Subcutaneous abdominal adipose tissue (tissue), 5 donors: ENCODE results near the gene LMBRD1.
"Not testable (repeated sequence)": the region's sequence is repeated elsewhere in the genome, so short reads cannot be mapped to it uniquely, and the experiment has no call there.

Experiments used
- H3K27ac ChIP-seq: one replicate; pipeline ENCODE4 v1.7.0; 2013; ENCODE audit warnings: low read depth, mild to moderate bottlenecking, inconsistent platforms, low read length, moderate library complexity
- H3K27me3 ChIP-seq, 5 donors: one replicate each; pipeline ENCODE4 v1.7.0; 2013; ENCODE audit warnings: low read length in 5 of 5, inconsistent platforms in 1 of 5; ENCODE audit not compliant: control insufficient read depth in 5 of 5, insufficient read depth in 4 of 5
- H3K36me3 ChIP-seq, 5 donors: one replicate each; pipeline ENCODE4 v1.7.0; 2013; ENCODE audit warnings: low read length in 5 of 5; ENCODE audit not compliant: control insufficient read depth in 5 of 5, insufficient read depth in 5 of 5
- H3K4me1 ChIP-seq, 5 donors: one replicate each; pipeline ENCODE4 v1.7.0; 2013; ENCODE audit warnings: low read length in 5 of 5, mild to moderate bottlenecking in 3 of 5, moderate library complexity in 1 of 5; ENCODE audit not compliant: control insufficient read depth in 5 of 5, insufficient read depth in 5 of 5
- H3K4me3 ChIP-seq, 5 donors: one replicate each; pipeline ENCODE4 v1.7.0; 2013; ENCODE audit warnings: low read length in 5 of 5, low read depth in 1 of 5
- H3K9ac ChIP-seq, 5 donors: one replicate each; pipeline ENCODE4 v1.7.0; 2013; ENCODE audit warnings: low read length in 5 of 5, mild to moderate bottlenecking in 4 of 5, moderate library complexity in 3 of 5
- H3K9me3 ChIP-seq, 5 donors: one replicate each; pipeline ENCODE4 v1.7.0; 2013; ENCODE audit warnings: low read length in 5 of 5; ENCODE audit not compliant: control insufficient read depth in 5 of 5
- donor health status: healthy.
- donor health status: healthy.
- donor health status: healthy.
- donor health status: healthy.
- donor health status: healthy.

LMBRD1 gene

DNA sequence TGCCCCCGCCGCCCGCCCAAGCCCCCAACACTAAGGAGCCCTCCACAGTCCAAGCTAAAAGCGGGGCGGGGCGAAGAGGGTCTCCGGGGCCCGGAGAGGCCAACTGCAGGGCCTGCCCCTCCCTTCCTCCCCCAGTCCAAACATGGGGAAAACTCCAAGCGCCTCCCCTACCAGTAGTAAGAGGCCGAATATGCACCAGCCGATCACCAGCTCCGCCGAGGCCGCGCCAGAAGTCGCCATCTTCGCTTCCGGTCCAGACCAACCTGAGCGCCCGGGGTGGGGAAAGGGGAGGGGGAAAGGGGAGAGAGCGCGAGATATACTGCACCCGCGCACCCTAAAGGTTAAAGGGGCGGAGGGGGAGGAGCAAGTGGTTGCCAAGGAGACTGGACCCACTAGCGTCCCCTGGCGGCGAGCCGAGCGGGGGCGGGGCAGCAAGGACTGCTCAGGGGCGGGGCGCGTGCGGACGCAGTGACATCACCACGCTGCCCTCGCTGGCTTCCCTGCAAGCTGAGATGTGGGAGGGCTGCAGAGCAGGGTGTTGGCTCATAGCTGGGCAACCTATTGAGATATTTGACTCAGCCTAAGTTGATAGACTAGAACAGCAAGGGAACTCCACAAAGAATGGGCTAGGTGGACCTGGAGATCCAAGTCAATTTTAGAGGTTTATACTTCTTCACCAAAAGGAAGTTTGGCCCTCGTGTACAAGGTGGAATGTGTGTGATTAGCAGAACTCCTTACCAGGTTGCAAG, at the start of gene LMBRD1:
Gene LMBRD1, minus strand, starts transcription at position 369 of the 749 bp plus-strand sequence. Its CDS starts 129 bp downstream, at position 240.
- peak within 1 kb of the TSS; percentile 92 for H3K27ac ChIP-seq
- peaks cover 5 to 35% (median 29%) of the 10 kb centered on the region in 5 donors for H3K4me1 ChIP-seq
- H3K4me3 ChIP-seq, result peak within 1 kb of the TSS; percentile 74 to 95 (median 87)
- no peaks in the 10 kb centered on the region for H3K9me3 ChIP-seq
- no peaks in the 10 kb centered on the region for H3K36me3 ChIP-seq
- no peaks in the 10 kb centered on the region for H3K27me3 ChIP-seq
- H3K9ac ChIP-seq, result peak within 1 kb of the TSS; percentile 75 to 94 (median 82)

- Histone ChIP-seq H3K36me3 (no peaks in the 10 kb centered on the region), H3K27me3 (peaks cover 0 to 3% (median 0%) of the 10 kb centered on the region in 5 donors), H3K27ac (no peak overlapping the region), H3K9ac (no peak overlapping the region), H3K4me1 (no peaks in the 10 kb centered on the region), H3K4me3 (no peak overlapping the region), H3K9me3 (no peaks in the 10 kb centered on the region)
These were observed 49.5 kb upstream of the LMBRD1 start for GRCh38 chr6:69846312-69846711.

DNA sequence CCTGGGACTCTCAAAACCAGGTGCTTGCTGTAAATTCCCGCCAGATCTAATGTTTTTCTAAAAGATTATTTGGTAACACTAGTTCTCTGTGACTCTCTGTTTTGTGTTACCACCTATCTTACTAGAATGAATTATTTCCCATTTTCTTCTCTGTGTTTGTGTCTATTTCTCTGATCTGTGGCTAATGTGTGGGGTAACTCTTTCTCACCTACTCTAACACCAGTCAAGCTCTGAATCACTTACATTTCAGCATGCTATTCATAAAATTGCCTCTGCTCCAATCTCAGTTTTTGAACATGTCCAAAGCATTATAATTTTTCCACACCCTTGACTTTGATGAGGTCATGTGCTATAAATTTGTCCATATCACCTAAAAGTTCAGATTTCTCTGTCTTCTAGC, 46.4 kb upstream of the LMBRD1 start:
- Histone ChIP-seq H3K9ac (no peak overlapping the region), H3K9me3 (no peaks in the 10 kb centered on the region), H3K36me3 (no peaks in the 10 kb centered on the region), H3K4me1 (no peaks in the 10 kb centered on the region), H3K27me3 (peaks cover 0 to 6% (median 0%) of the 10 kb centered on the region in 5 donors), H3K4me3 (no peak overlapping the region), H3K27ac (no peak overlapping the region)

DNA sequence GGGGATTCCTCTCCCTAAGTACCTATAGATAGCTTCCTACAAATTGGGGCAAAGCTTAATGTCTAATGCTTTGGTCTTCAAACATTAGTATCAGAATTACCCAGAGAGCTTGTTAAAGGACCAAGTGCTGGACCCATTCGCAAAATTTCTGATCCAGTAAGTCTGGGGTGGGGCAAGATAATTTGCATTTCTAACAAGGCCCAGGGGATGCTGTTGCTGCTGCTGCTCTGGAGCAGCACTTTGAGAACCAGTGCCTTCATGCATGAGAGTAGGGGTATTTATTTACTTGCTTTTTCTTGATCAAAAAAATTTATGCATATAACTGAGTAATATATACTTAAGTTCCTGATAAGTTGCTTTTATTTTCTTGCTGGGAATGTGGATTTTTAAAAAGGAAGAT, 45.1 kb upstream of the LMBRD1 start:
- no peak overlapping the region for H3K4me3 ChIP-seq
- H3K4me1 ChIP-seq, result no peaks in the 10 kb centered on the region
- H3K36me3 ChIP-seq, result no peaks in the 10 kb centered on the region
- H3K27ac ChIP-seq, result no peak overlapping the region
- H3K9me3 ChIP-seq, result no peaks in the 10 kb centered on the region
- no peak overlapping the region for H3K9ac ChIP-seq
- H3K27me3 ChIP-seq, result peaks cover 0 to 6% (median 0%) of the 10 kb centered on the region in 5 donors

DNA sequence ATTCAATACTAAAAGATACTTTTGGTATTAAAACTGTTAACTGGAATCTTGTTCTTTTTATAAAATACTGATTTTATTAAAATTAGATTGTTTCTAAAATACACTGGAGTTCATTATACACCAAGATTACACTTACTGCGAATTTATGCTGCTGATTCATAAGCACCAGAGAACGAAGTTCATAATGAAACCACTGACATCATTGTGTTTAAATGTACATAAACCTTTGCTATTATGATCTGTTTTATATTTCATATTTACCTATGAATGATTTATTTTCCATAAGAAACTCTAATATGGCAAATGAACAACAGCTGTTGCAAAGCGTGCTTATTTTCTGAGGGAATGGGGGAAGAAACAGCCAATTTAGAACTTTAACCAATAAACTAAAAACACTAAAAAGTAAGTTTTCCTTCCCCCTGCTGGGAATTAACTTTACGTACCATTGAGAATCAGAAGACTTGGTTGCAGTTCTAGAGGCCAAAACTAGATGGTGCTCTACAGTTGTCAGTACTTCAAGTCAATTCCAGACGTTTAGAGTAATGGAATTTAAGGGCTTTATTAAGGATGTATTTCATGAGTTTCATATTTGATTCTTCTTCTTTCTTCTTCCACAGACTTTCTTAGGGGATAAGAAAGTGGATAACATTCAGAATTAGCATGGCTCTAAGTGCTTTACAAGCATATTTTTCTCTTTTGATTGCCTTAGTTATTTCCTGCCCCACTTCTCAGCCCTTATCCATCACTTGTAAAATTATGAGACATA, 38.8 kb upstream of the LMBRD1 start:
- no peak overlapping the region for H3K27ac ChIP-seq
- no peaks in the 10 kb centered on the region for H3K36me3 ChIP-seq
- no peak overlapping the region for H3K9ac ChIP-seq
- peaks cover 0 to 4% (median 2%) of the 10 kb centered on the region in 5 donors for H3K4me1 ChIP-seq
- no peak overlapping the region for H3K4me3 ChIP-seq
- no peaks in the 10 kb centered on the region for H3K9me3 ChIP-seq
- H3K27me3 ChIP-seq, result no peaks in the 10 kb centered on the region

DNA sequence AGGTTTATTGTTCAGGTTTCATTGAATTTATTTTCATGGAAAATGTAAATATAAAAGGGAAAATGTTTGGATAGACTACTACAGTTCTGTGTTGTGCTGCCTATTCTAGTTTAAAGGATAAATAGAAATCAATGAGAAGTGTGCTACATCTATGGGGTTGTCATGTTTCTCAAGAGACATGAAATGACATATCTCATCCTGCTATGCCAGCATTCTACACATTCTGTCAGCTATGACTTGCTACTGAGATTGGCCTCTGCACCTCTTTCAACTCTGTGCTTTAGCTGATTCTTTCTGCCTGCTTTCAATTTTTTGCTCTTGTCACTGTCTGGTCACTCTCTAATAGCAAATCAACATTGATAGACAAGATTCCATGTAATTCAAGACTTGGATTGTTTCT, 35.7 kb upstream of the LMBRD1 start:
- no peak overlapping the region for H3K4me3 ChIP-seq
- no peak overlapping the region for H3K27ac ChIP-seq
- H3K9me3 ChIP-seq, result no peaks in the 10 kb centered on the region
- no peak overlapping the region for H3K9ac ChIP-seq
- H3K4me1 ChIP-seq, result peaks cover 0 to 4% (median 2%) of the 10 kb centered on the region in 5 donors
- H3K27me3 ChIP-seq, result no peaks in the 10 kb centered on the region
- no peaks in the 10 kb centered on the region for H3K36me3 ChIP-seq

- Histone ChIP-seq H3K27ac (no peak overlapping the region), H3K27me3 (no peaks in the 10 kb centered on the region), H3K4me3 (no peak overlapping the region), H3K9ac (no peak overlapping the region), H3K36me3 (no peaks in the 10 kb centered on the region), H3K9me3 (no peaks in the 10 kb centered on the region), H3K4me1 (peaks cover 0 to 8% (median 6%) of the 10 kb centered on the region in 5 donors)
These were observed 30.6 kb upstream of the LMBRD1 start for GRCh38 chr6:69827276-69827893.

- no peak overlapping the region for H3K9ac ChIP-seq
- H3K36me3 ChIP-seq, result no peaks in the 10 kb centered on the region
- H3K9me3 ChIP-seq, result no peaks in the 10 kb centered on the region
- no peaks in the 10 kb centered on the region for H3K27me3 ChIP-seq
- no peak overlapping the region for H3K27ac ChIP-seq
- H3K4me1 ChIP-seq, result peaks cover 0 to 8% (median 6%) of the 10 kb centered on the region in 5 donors
- H3K4me3 ChIP-seq, result no peak overlapping the region
These were observed 29.1 kb upstream of the LMBRD1 start for GRCh38 chr6:69825904-69826303.

DNA sequence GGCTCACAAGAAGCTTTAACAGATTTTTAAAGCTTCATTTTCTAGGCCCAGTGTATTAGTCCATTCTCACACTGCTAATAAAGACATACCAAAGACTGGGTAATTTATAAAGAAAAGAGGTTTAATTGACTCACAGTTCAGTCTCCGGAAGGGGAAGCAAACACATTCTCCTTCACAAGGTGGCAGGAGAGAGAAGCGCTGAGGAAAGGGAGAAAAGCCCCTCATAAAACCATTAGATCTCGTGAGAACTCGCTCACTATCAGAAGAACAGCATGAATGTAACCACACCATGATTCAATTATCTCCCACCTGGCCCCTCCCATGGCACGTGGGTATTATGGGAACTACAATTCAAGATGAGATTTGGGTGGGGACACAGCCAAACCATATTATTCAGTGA, 27.5 kb upstream of the LMBRD1 start:
- H3K27ac ChIP-seq, H3K4me3 ChIP-seq, H3K27me3 ChIP-seq, H3K4me1 ChIP-seq, H3K9me3 ChIP-seq, H3K9ac ChIP-seq, H3K36me3 ChIP-seq: not testable (repeated sequence)

DNA sequence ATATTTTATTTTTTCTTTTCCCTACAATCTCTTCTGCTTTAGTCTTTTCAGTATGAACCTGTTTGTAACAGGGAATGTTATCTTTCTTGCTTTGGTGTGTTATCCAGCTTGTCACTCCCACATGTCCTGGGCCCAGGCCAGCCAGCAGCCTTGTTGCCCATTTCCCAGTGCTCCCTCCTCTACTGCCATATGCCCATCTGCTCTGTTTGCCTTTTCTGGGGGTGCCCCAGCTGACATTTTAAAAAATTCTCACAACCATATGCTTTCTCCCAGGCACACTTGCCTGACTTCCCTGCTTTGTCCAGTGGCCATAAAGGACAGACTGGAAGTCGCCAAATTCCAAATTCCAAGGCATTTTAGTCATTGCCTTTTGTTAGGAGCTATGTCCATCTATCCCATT, 23.6 kb upstream of the LMBRD1 start:
- Histone ChIP-seq H3K36me3 (no peaks in the 10 kb centered on the region), H3K9me3 (no peaks in the 10 kb centered on the region), H3K4me3 (no peak overlapping the region), H3K27me3 (no peaks in the 10 kb centered on the region), H3K9ac (no peak overlapping the region), H3K4me1 (no peaks in the 10 kb centered on the region), H3K27ac (no peak overlapping the region)
